K562 (cell line): ENCODE measurements around the gene SMG6. TPM values are rescaled to one million over a fixed set of nuclear protein-coding genes. Genes with fewer than 3 reads are reported as not detected.
A peak's percentile ranks its signal among the peaks of the same experiment; 100 is the strongest.

Experiments used
- ATF3 ChIP-seq, 2 experiments: fragments of 450-650 bp in 1 of 2; sonication (generic) in 1 of 2; formaldehyde crosslinking in 1 of 2; IDR thresholded peaks in 1 of 2; conservative IDR thresholded peaks in 1 of 2; 2 replicates each; pipeline versions ENCODE4 v1.6.1 to v1.8.1; 2016 to 2023; ENCODE audit warnings: mild to moderate bottlenecking in 2 of 2, moderate library complexity in 2 of 2, inconsistent platforms in 1 of 2, missing genetic modification reagents in 1 of 2
- BRD4 ChIP-seq: fragments of 200-600 bp; sonication (generic); IDR thresholded peaks from 2 replicates; pipeline ENCODE4 v1.6.1; 2017; ENCODE audit warnings: inconsistent platforms
- HOMEZ ChIP-seq: fragments of 250-450 bp; sonication (Bioruptor Pico); IDR thresholded peaks from 2 replicates; pipeline ENCODE4 v1.4.0; 2020; ENCODE audit warnings: mild to moderate bottlenecking, moderate library complexity
- MITF ChIP-seq: IDR thresholded peaks from 2 replicates; pipeline ENCODE4 v1.6.1; 2014; ENCODE audit warnings: antibody characterized with exemption
- PCBP2 ChIP-seq: fragments of 200-400 bp; formaldehyde crosslinking; IDR thresholded peaks from 2 replicates; pipeline ENCODE4 v1.6.1; 2018; ENCODE audit warnings: low read length, low read depth, mild to moderate bottlenecking, moderate library complexity; ENCODE audit not compliant: poor library complexity, severe bottlenecking
- RBM25 ChIP-seq: fragments of 200-400 bp; formaldehyde crosslinking; IDR thresholded peaks from 2 replicates; pipeline ENCODE4 v1.6.1; 2018; ENCODE audit warnings: low read length, low read depth, moderate library complexity; ENCODE audit not compliant: severe bottlenecking
- polyA plus RNA-seq, 8 experiments: library from polyadenylated mRNA; depleted of rRNA in 4 of 8; stranded (reverse) in 5 of 8; unstranded in 3 of 8; fragments of >200 nt; fragmentation: Nextera tagmentation in 2 of 8; fragmentation: Illumina TruSeq in 1 of 8; extraction: Ambion mirVana in 2 of 8; extraction: Trizol in 1 of 8; gene quantifications; 2 replicates each; pipeline versions ENCODE4 v1.2.1 to v1.2.3, GENCODE V29; 2011 to 2014; ENCODE audit warnings: inconsistent platforms in 1 of 8, missing spikeins in 1 of 8
- total RNA-seq, 7 experiments: library from RNA; depleted of rRNA in 6 of 7; stranded (reverse); fragments of >200 nt in 6 of 7; fragmentation: Illumina TruSeq in 2 of 7; extraction: Trizol in 2 of 7; gene quantifications; 2 replicates each; pipeline versions ENCODE4 v1.2.1 to v1.2.3, GENCODE V29; 2011 to 2021; ENCODE audit warnings: low replicate concordance in 1 of 7

The SMG6 gene
- total and polyA plus RNA-seq, 9 of the 15 experiments (the other 6 are each of a cell fraction or from before 2014, with no cell fraction given) = 0.44 to 13.9 (median 6.0) TPM

GRCh38 chr17:2309338-2310154 lies 6.0 kb upstream of the SMG6 start (continued):
- TF ChIP-seq MITF (no peak), BRD4 (no peak), ATF3 (IDR thresholded peaks at IDR 0.05) (peak; percentile 44; the same call in 1 of the 2 replicates), ATF3 (CRISPR knock-in tag; conservative IDR thresholded peaks at IDR 0.05) (no peak), PCBP2 (no peak), HOMEZ (CRISPR knock-in tag) (no peak), RBM25 (no peak)
